Activated naive CD8-positive, alpha-beta T cell treated with anti-CD3 and anti-CD28 coated beads, Interleukin-2, amount 50 U/mL, for 16 hours (primary cell): ENCODE results near the gene KCNQ2.
A peak's percentile ranks its signal among the peaks of the same experiment; 100 is the strongest.

Experiments
- DNase-seq: peaks from one replicate; pipeline ENCODE4 v3.0.0-alpha.2; 2020; ENCODE audit warnings: low read depth, low spot score

The KCNQ2 gene

DNA sequence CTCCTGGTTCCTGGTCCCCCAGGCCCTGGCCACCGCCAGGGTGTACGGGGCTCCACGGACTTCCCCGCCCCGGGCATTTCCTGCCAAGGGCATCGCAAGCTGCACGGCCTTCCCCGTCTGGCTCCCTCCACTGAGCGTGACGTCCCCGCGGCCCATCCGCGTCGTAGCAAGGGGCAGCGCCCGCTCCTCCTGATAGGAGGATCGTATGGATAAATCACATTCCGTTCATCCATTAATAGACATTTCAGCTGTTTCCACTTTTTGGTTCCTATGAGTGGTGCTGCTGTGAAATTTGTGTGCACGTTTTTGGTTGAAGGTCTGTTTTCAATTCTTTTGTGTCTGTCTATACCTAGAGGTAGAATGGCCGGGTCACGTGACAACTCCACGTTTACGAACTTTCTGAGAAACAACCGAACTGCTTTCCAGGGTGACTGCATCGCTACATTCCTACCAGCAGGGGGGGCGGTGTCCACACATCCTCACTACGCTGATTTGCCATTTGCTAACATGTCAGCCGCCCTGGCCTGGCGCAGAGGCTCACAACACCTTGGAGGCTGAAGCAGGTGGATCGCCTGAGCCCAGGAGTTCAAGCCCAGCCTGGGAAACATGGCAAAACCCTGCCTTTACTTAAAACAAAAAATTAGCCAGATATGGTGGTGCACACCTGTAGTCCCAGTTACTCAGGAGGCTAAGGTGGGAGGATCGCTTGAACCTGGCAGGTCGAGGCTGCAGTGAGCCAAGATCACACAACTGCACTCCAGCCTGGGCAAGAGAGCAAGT lies 37.7 kb downstream of the KCNQ2 start:
- DNase-seq, result peak; percentile 66

DNA sequence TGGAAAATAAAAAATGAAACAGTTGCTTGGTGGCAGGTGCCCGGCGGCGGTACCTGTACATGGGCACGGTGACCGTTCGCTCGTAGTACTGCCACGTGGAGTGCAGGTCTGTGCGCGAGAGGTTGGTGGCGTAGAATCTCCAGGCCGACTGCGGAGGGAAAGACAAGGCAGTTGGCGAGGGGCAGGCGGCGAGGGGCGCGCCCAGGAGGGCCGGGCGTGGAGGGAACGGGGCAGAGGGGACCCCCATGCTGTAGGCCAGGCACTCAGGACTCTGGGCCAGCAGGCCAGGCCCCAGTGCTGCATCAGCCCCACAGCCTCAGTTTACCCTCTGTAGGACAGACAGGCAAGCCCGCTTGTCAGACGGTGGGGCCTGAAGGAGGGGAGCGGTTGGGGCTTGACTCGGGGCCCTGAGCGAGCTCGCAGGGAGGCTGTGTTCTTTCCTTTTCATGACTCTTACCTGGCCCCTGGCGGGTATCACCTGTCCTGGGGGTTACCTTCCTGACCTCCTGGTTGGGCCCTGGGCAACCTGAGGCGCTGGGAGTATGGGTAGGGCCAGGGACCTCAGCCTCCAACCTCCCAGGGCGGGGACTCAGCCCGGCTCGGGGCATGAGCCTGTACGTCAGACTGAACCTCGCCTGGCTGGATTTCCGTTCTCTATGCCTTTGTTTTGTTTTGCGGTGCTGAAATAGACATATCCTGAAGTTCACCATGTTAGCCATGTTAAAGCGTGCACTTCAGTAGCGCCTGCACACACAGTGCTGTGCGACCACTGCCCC lies 38.5 kb downstream of the KCNQ2 start:
- no peak for DNase-seq

DNA sequence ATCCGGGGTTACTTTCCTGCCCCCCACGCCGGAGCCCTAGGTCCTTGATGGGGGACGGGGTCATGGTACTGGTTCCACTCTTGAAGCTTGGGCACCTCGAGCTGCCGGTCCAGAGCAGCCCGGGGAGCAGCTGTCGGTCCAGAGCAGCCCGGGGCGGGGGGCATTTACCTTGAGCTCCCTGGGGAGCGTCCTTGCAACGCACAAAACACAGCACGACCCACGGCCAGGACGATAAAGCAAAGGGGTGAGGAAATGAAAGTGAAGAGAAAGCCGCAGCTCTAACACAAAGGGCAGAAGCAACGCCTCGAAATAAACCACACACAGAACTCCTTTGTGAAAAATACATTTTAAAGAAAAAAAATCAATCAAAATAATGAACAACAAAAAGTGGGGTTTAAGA lies 39.1 kb downstream of the KCNQ2 start:
- no peak for DNase-seq

DNA sequence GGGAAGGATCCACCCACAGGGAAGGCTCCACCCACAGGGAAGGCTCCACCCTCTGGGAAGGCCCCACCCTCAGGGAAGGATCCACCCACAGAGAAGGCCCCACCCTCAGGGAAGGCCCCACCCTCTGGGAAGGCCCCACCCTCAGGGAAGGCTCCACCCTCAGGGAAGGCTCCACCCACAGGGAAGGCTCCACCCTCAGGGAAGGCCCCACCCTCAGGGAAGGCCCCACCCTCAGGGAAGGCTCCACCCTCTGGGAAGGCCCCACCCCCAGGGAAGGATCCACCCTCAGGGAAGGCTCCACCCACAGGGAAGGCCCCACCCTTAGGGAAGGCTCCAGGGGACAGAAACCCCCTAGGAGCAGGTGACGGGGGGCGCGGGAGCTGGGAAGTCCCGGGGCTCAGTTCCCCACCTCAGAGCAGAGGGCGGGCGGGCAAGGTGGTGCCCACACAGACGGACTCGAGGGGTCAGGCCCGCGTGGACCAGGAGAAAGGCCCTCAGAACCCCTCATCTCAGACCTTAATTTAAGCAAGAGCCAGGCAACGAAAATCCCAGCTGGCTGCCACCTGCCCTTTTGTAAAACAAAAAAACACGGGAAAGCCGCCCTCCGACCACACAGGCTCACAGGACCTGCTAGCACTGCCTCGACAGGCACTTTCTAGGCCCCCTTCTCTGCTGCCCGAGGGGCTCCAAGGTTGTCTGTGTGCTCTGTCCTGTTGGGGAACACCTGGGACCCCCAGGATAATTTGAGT lies 39.7 kb downstream of the KCNQ2 start:
- no peak for DNase-seq

DNA sequence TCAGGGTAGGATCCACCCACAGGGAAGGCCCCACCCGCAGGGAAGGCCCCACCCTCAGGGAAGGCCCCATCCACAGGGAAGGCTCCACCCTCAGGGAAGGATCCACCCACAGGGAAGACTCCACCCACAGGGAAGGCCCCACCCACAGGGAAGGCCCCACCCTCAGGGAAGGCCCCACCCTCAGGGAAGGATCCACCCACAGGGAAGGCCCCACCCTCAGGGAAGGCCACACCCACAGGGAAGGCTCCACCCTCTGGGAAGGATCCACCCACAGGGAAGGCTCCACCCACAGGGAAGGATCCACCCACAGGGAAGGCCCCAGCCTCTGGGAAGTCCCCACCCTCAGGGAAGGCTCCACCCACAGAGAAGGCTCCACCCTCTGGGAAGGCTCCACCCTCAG lies 40.5 kb downstream of the KCNQ2 start:
- no peak for DNase-seq

DNA sequence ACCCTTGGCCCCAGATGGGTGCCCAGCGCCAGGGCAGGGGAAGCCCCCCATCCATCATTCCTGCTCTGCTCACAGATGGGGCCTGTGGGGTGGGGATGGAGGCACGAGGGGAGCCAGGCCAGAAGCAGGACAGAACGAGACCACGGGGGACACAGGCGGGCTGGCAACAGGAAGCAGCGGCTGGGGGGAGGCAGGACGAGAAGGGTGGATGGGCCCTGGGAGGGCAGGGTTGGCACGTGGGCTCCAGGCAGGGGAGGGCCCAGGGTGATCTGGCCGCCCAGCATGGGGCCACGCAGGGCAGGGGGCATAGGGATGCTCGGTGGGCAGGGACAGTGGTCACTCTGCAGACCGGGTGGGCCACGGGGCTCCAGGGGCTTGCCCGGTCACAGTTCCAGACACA lies 41.6 kb downstream of the KCNQ2 start:
- DNase-seq, result no peak

DNA sequence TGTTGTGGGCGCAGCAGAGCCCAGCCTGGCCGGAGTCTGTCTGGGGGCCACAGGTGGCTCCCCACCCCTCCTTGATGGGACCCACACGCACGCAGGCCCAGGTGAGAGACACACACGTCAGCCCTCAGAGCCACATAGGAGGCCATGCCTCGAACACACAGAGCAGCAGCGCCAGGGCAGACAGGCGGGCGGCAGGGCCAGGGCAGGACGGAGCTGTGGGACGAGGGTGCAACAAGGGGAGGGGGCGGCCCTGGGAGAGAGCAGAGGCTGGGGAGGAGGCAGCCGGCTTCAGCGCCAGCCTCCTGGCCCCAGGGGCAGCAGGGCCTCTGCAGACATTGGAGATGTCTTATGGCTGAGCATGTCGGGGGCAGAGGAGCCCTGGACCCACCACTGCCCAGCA lies 42.5 kb downstream of the KCNQ2 start:
- no peak for DNase-seq

DNA sequence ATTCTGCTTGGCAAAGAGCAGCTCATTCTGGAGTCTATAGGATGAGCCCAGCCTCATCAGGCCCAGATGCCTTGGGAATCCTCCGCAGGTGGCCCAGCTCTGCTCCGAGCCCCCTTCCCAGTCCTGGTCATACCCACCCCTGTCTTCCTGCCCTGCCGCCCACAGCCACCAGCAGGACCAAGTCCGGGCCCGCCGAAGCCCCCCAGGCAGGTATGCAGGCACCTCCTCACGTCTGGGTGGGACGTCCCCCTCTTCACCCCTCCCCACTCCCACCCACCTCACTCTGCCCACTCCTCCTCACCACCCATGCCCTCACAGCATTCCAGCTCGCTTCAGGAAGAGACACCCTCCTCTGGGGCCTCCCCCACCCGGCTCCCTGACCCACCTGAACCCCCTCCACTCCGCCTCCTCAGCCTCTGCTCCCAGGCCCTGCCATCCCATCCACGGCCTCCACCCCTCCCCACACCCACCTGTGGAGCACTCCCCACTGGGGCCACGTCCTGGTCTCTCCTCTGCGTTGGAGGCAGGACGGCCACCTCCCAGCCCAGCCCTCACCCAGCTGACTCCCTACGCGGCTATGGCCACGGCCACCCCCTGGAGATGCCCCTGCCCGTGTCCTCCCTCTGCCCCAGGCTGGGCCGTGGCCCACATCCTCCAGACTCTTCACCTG lies 43.4 kb downstream of the KCNQ2 start:
- no peak for DNase-seq

DNA sequence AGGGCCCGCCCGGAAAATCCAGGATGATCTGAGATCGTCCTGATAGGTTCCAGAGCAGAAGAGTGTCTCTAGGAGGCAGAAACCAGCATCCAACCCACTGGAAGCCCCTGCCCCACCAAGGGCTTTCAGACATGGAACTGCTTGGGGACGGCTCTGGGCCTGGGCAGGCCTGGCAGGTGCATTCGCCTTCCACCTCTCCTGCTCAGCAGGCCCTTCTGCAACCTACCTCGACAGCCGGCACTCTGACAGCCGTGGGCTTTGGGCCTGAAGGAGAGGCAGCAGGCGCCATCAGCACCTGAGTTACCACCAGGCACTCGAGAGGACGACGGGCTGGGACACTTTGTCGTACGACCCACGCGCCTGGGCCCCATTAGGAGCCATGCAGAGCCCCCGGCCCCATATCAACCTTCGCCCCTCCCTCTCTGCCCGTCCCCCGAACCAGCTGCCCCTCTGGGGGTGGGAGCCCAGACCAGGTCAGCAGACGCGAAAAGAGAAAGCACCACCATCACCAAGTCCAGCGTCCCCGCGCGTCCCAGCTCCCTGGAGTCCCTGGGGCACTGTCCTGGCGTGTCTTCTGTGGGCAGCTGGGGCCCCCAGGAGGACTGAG lies 44.6 kb downstream of the KCNQ2 start:
- DNase-seq, result no peak

DNA sequence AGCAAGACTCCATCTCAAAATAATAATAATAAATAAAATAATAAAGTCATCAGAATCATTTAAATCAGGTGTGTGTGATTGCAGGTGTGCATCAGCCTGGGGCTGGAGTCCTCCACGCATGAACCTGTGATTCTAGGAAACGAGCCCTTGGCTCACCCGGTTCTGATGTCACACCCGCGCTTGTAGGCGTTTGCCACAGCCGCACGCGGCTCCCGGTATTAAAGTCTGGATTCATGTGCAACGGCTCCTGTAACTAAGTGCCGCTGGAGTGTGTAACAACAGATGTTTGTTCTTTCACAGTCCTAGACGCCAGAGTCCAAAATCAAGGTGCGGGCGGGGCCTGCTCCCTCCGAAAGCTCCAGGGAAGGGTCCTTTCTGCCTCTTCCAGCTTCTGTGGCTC lies 45.2 kb downstream of the KCNQ2 start:
- DNase-seq, result no peak

DNA sequence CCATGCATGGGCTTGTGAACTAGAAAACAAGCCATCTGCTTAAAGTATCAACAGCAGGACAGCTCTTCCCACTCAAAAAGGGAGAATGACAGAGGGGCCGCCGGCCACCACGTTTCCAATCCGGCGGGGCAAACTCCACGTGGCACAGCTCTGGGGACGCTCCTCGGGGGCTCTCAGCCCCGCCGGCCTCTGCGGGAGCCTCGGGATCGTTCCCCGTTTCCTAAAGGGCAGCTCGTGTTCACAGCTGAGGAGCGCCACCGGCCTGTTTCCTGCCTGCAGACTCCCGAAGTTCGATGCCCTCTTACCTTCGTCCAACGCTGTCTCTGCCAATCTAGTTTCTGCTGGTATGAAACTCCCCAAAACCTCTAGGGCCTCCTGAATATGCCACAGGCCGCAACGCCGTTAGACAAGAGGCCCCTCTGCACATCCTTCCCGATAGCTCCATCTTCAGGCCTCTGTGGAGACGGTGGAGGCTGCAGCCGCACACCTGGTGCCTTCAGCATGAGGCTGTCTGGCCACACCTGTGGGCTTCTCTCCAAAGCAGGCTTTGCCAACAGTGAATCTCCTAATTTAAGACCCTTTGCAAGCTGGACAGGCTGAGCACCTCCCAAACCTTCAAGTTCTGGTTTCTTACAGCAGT lies 46.5 kb downstream of the KCNQ2 start:
- DNase-seq, result no peak

DNA sequence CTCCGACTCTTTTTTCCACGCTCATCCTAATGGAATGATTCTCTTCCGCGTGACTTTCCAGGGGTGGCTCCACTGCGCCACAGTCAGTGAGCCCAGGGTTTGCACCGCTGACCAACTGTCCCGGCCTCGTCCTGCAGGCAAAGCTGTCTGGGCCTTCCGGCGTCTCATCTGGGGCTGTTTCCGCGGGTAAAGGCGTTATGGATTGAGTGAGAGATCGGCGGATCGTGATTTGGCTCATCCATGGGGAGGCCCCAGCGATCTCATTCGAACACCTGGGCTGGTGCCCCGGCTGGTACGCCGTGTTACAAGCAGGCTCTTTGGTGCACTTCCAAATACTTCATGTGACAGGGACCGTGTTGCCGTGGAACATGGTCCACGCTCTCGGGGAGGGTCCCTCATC lies 47.8 kb downstream of the KCNQ2 start:
- no peak for DNase-seq

DNA sequence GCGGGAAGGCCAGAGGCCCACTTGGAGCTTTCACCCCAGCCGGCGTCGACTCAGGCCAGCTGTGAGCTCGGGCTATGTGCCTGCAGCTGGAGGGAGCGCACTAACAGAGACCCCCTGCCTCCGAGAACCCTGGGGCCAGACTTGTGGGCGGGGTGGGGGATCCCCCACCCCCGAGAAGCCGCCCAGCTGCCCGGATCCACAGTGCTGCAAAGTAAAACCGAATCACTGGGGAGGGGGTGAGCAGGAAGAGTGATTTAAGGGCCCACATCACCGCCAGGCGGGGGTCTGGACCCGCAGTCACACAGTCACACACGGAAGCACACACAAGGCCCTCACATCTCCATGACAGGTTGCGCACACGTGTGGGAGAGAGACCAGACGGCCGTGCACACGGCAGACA lies 48.7 kb downstream of the KCNQ2 start:
- DNase-seq, result no peak

DNA sequence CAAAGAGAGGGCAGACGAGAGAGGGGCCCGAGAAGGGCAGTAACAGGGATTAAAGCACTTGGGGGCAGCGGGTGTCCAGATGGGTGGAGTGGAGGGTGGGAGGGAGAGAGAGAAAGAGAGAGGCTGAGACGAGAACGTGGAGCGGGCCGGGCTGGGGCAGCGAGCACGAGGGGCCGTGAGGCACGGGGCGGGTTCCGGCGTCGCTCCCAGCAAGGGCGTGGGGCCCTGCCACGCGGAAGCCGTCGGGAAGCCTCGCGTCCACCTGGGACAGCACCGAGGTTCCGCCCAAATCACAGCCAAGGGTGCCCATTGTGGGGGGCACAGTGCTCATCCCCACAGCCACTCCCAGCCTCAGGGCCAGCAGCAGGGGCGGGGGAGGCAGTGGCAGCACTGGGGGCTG lies 49.8 kb downstream of the KCNQ2 start:
- DNase-seq, result no peak

DNA sequence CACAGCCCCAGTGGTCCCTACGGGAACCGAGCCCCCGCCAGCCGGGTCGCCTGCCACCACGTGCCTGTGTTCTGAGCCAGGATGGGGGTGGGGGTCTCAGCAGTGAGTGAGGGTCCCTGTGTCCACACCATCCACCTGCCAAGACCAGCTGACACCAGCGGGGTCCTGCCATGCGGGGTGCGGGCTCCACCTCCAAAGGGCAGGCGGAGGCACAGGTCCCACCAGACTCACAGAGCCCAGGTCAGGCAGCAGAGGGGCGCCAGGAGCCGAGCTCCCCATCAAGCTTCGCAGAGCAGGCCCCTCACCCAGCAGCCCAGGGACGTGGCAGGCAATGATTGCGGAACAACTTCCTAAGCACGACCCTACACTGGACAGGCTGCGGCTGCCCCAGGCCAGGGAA lies 50.5 kb downstream of the KCNQ2 start:
- no peak for DNase-seq

DNA sequence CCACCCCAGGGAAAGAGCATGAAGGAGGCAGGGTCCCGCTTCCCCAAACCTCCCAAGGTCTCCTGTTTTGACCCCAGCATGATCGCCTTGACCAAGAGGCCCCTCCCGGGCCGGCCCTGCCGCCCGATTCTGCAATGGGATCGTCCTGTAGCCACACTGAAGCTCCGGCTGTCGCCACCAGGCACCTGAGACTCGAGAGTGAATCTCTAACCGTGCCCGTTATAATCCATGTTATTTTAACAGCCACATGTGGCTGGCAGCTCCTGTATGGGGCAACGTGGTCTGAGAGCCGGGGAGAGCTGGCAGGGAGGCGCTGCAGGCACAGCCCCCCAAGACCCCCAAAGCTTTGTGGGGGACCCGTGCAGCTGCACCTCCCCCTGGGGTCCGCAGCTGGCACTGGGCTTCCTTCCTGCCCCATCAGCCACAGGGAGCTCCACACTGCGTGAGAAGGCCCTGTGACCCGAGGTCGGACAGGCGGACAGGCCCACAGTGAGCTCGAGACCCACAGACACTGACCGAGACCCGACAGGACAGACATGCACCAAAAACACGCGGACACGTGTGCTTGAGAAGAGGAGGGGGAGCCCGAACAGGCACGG lies 51.3 kb downstream of the KCNQ2 start:
- DNase-seq, result no peak

DNA sequence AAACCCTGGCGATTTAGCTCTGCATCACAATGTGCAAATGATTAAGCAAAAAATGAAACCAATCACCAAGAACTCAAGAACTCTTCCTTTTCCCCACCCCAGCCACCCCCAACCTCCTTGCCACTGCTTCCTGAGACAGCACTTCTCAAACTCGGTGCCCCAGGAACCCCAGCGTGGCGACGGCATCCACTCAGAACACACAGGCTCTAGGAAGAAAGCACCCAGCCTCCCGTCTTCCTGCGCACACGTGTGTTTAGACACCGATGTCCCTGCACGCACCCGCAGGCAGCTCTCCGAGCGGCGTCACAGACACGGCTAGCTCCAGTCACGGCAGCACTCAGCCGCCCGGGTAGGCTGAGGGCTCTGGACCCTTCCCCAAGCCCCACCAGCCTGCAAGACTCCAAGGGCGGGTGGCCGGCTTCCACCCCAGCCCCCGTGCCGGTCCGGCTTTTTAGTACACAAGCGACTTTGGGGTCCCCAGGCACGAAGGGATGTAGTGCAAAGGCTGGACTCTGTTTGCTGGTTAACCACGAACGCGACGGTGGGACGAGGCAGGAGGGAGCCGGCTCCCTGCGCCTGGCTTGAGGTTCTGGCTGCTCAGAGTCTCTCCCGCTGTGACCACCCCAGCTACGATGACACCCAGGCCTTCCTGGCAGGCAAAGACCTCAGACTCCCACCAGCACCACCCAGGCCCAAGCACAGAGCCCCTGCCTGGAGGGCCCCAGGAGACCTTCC lies 51.9 kb downstream of the KCNQ2 start:
- no peak for DNase-seq

DNA sequence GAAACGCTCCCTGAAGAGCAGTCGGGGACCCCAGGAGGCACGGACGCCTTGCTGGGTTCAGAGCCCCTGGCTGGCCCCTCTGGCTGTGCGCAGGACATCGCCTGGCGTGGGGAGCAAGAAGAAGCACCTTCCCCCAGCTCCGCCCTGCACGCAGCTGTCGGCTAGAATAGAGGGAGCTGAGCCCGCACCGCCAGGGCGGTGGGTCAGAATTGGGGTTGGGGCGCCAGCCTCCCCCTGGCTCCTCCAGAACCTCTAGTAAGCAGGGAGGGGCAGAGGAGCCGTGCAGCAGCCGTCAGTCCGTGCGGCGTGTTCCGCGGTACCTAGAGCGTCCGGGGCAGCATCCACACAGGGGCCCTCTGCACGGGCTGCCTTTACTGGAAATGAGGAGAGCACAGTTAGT lies 53.2 kb downstream of the KCNQ2 start:
- DNase-seq, result no peak

DNA sequence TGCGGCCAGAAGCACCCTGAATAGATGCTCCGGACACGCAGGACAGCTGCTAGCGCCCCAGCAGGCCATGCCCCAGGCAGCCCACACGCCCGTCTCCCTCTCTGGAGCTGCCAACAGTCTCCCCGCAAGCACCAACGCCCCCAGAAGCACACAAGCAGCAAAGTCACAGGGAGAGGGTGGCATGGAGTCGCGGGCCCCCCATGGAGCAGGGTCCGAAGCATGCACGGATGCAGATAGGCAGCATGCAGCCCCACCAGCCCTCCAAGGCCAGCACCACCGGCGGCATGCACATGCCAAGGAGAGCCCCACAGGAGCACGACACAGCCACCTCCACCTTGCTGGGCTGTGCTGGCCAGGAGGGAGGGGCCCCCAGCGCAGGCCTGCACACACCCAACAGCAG lies 53.8 kb downstream of the KCNQ2 start:
- DNase-seq, result no peak

DNA sequence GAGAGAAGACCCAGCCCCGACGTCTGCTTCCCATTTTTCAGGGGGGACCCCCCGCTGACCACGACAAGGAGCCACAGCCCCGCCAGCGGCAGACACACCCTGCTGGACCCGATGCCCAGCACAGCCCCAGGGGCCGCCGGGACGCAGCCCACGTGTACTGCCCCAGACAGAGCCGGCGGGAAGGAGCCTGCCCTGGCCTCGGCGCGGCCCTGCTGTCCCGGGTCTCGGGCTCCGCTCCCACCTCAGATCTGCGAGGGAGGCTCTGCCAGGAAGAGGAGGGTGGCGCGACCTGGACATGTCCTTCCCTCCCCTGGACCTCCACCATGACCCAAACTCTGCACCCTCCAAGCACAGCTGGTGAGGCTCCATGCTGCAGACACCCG lies 54.7 kb downstream of the KCNQ2 start:
- DNase-seq, result no peak
